ENCODE data around the gene RAC3. TPM values are rescaled to one million over a fixed set of nuclear protein-coding genes. Genes with fewer than 3 reads are reported as not detected.

Gene RAC3
- total and polyA plus RNA-seq, 9 of the 15 experiments (the other 6 are each of a cell fraction or from before 2014, with no cell fraction given), result 0.23 to 292 (median 118) TPM

- TF ChIP-seq CTCF (IDR thresholded peaks at IDR 0.05 in 2 of 3, conservative IDR thresholded peaks at IDR 0.05 in 1 of 3; ENCODE audit: insufficient read depth in 2 of 3, low read depth in 1 of 3, low read length in 3 of 3) (peak; percentile 55 to 68 (median 67); a peak in 5 of 6 replicates), BRCA1 (IDR thresholded peaks at IDR 0.05) (no peak), BRCA1 (CRISPR knock-in tag; IDR thresholded peaks at IDR 0.05) (no peak), FUS (optimal IDR thresholded peaks at IDR 0.05; ENCODE audit: low read depth, low read length) (no peak), TAF15 (IDR thresholded peaks at IDR 0.05; ENCODE audit: low read depth, low read length) (no peak), PREB (CRISPR knock-in tag; IDR thresholded peaks at IDR 0.05) (no peak), PYGO2 (tag; IDR thresholded peaks at IDR 0.05) (no peak), ETS2 (tag; IDR thresholded peaks at IDR 0.05; ENCODE audit: borderline replicate concordance, poor library complexity, severe bottlenecking) (no peak), NR3C1 (CRISPR knock-in tag; IDR thresholded peaks at IDR 0.05) (no peak), REST (IDR thresholded peaks at IDR 0.05; ENCODE audit: borderline replicate concordance) (peak; percentile 70; the same call in 1 of the 2 replicates), REST (CRISPR knock-in tag; IDR thresholded peaks at IDR 0.05; ENCODE audit: low read depth) (no peak), SIN3A (IDR thresholded peaks at IDR 0.05; ENCODE audit: borderline replicate concordance in 2 of 2, control insufficient read depth in 1 of 2, low read depth in 2 of 2, low read length in 2 of 2) (0 out of 4 replicates have a peak, but pooled peaks of 1 of the 2 experiments have one; percentile 24), ZNF217 (CRISPR knock-in tag; IDR thresholded peaks at IDR 0.05) (no peak), ZEB2 (IDR thresholded peaks at IDR 0.05) (no peak), CTBP1 (IDR thresholded peaks at IDR 0.05; ENCODE audit: borderline replicate concordance) (peak; percentile 26; the same call in 1 of the 2 replicates), EGR1 (conservative IDR thresholded peaks at IDR 0.05) (peak; percentile 20), BHLHE40 (IDR thresholded peaks at IDR 0.05; ENCODE audit: low read length) (no peak), ZKSCAN1 (IDR thresholded peaks at IDR 0.05; ENCODE audit: low read depth, low read length) (no peak)
Measured at GRCh38 chr17:82021107-82021899, 10.2 kb upstream of the RAC3 start (continued).

Measured in K562 (cell line).